ENCODE measurements around the gene ATF2.

ATF2 gene, protein sequence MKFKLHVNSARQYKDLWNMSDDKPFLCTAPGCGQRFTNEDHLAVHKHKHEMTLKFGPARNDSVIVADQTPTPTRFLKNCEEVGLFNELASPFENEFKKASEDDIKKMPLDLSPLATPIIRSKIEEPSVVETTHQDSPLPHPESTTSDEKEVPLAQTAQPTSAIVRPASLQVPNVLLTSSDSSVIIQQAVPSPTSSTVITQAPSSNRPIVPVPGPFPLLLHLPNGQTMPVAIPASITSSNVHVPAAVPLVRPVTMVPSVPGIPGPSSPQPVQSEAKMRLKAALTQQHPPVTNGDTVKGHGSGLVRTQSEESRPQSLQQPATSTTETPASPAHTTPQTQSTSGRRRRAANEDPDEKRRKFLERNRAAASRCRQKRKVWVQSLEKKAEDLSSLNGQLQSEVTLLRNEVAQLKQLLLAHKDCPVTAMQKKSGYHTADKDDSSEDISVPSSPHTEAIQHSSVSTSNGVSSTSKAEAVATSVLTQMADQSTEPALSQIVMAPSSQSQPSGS

DNA sequence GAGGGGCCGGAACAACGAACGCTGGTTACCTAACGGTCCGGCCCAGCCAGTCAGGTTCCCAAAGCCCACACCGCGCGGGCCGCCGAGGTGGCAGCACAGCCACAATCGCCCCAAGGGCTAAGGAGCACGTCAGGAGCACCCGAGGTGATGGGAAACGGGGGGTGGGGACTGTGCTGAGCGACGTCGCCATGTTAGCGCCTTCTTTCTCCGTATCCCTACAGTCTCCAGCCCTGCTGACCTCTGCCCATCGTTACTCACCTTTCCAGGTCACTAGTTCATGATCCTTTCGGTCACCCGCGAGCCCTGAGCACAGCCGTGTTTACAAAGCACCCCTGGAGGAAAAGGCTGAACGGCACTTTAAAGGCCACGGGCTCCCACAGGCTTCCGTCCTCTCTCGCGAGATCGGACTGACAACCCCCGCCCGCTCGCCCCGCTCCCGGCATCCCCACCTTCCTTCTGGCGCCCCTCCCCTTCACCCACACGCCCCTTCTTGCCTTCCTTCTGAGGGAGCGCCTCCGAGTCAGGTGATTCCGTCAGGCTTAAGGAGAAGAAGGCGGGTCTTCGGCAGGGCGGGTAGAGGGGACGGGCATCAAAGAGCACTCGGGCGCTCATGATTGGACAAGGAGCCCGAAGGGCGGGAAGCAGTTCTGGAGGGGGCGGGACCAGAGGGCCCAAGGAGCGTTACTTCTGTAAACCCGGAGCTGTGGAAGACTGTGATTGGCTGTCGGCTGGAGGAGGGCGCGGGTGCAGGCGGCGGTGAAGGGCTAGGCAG, at the start of gene ATF2:
Gene ATF2 (minus strand): TSS at position 412 of the 772 bp plus-strand sequence. CDS start 31,760 bp downstream, outside the sequence.
- TF ChIP-seq CTCF (IDR thresholded peaks at IDR 0.05; ENCODE audit: control insufficient read depth, extremely low read depth, insufficient read depth) = no peak
- H3K4me3 ChIP-seq (ENCODE audit: low read depth, low read length) = peak within 1 kb of the TSS; percentile 74
- peak; percentile 98 for DNase-seq (ENCODE audit: low read depth)

- H3K4me3 ChIP-seq (ENCODE audit: low read depth, low read length) = no peak overlapping the region
- no peak for TF ChIP-seq CTCF (IDR thresholded peaks at IDR 0.05; ENCODE audit: control insufficient read depth, extremely low read depth, insufficient read depth)
- no peak for DNase-seq (ENCODE audit: low read depth)
These were observed 39.9 kb upstream of the ATF2 start for GRCh38 chr2:175207741-175208438.

- no peak for DNase-seq (ENCODE audit: low read depth)
- H3K4me3 ChIP-seq (ENCODE audit: low read depth, low read length) = no peak overlapping the region
- no peak for TF ChIP-seq CTCF (IDR thresholded peaks at IDR 0.05; ENCODE audit: control insufficient read depth, extremely low read depth, insufficient read depth)
These were observed 38.9 kb upstream of the ATF2 start for GRCh38 chr2:175206866-175207265.

DNA sequence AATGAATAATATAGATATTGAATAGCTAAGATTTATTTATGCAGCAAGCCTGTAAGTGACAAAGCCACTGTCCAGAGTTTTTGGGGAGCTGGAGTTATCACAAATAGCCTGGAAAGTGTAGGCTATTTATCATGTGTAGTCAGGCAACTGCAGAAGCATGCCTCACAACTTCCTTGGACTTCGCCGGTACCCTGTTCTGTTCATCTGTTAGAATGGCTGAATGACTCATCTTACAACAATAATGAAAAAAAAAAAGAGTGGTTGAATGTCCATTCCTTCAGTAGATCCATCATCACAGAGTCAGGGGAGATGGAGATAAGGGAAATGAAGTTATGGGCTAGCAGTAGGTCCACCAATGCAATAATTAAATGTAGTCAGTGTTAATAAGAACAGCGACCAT, 37.5 kb upstream of the ATF2 start:
- H3K4me3 ChIP-seq (ENCODE audit: low read depth, low read length) = no peak overlapping the region
- DNase-seq (ENCODE audit: low read depth) = no peak
- no peak for TF ChIP-seq CTCF (IDR thresholded peaks at IDR 0.05; ENCODE audit: control insufficient read depth, extremely low read depth, insufficient read depth)

DNA sequence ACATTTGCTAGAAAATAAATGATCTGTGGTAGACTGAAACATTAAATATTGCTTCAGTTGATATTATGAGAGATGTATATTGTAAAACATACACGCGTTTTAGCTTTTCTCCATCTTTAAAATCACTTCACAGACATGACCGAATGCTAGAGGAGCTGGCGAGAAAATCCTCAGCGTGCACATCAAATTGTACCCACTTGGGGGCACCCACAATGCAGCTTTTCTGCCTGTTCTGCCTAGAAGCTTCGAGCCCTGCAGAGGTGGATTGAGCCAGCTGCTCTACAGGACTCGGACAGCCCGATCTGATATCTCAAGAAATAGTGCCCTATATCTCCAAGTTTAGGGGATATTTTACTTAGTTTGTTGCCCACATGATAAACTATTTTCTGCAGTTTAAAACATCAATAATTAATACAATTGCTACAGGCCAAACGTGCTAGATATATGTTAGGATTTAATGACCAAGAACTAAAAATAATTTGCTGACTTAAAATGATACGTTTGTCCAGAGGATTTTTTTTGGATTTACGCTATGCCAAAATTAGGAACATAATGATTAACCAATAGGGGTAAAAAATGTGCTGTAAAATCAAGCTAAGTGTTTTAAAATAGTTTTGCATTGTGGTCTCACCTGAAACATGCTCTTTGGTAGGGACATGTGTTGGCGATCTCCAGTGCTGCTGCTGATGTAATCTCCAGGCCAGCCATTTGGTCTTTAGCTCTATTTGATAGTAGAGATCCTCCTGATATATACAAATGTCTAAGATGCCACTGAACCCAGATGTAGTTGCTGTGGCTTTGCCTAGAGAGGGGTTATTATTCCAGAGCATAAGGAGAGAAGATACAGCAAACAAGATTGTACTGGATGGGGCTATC, 35.9 kb upstream of the ATF2 start:
- TF ChIP-seq CTCF (IDR thresholded peaks at IDR 0.05; ENCODE audit: control insufficient read depth, extremely low read depth, insufficient read depth) = peak; percentile 75
- no peak for DNase-seq (ENCODE audit: low read depth)
- no peak overlapping the region for H3K4me3 ChIP-seq (ENCODE audit: low read depth, low read length)

GRCh38 chr2:175195012-175195411, 27.0 kb upstream of the ATF2 start:
- DNase-seq (ENCODE audit: low read depth) = no peak
- TF ChIP-seq CTCF (IDR thresholded peaks at IDR 0.05; ENCODE audit: control insufficient read depth, extremely low read depth, insufficient read depth) = no peak
- H3K4me3 ChIP-seq (ENCODE audit: low read depth, low read length) = no peak overlapping the region
